OCI-M2 (cell line): ENCODE results near the gene CA12.

ENCODE experiments used
- DNase-seq: peaks from one replicate; lab custom pipeline; 2025; ENCODE audit not compliant: unreplicated experiment; lab: John Stamatoyannopoulos, UW

Gene CA12

GRCh38 chr15:63402498-63403253 lies 21.0 kb upstream of the CA12 start:
- DNase-seq, result no peak

- DNase-seq, result no peak
Measured at GRCh38 chr15:63401714-63402497, 20.3 kb upstream of the CA12 start.

GRCh38 chr15:63401078-63401477 lies 19.4 kb upstream of the CA12 start:
- DNase-seq, result no peak

GRCh38 chr15:63398456-63398855 lies 16.8 kb upstream of the CA12 start:
- no peak for DNase-seq

GRCh38 chr15:63396152-63396928 lies 14.7 kb upstream of the CA12 start:
- no peak for DNase-seq

GRCh38 chr15:63395730-63396151 lies 14.1 kb upstream of the CA12 start:
- no peak for DNase-seq

GRCh38 chr15:63392361-63393009 lies 10.8 kb upstream of the CA12 start:
- no peak for DNase-seq

- no peak for DNase-seq
Measured at GRCh38 chr15:63391669-63392360, 10.2 kb upstream of the CA12 start.

GRCh38 chr15:63390689-63391088 lies 9.0 kb upstream of the CA12 start:
- no peak for DNase-seq

GRCh38 chr15:63389902-63390670 lies 8.4 kb upstream of the CA12 start:
- DNase-seq, result no peak

GRCh38 chr15:63388511-63388910 lies 6.9 kb upstream of the CA12 start:
- no peak for DNase-seq

- DNase-seq, result no peak
Measured at GRCh38 chr15:63387748-63388493, 6.3 kb upstream of the CA12 start.

GRCh38 chr15:63385911-63386531 lies 4.4 kb upstream of the CA12 start:
- no peak for DNase-seq

- no peak for DNase-seq
Measured at GRCh38 chr15:63384906-63385305, 3.3 kb upstream of the CA12 start.

- no peak for DNase-seq
Measured at GRCh38 chr15:63382966-63383710, 1.5 kb upstream of the CA12 start.

GRCh38 chr15:63380808-63381282 lies 801 bp downstream of the CA12 start:
- no peak for DNase-seq

- DNase-seq, result no peak
Measured at GRCh38 chr15:63380151-63380807, 1.4 kb downstream of the CA12 start.
